MCF 10A (cell line): ENCODE measurements around the gene NFKBIA. TPM values are rescaled to one million over a fixed set of nuclear protein-coding genes. Genes with fewer than 3 reads are reported as not detected.

Experiments used
- BruUV-seq: library from RNA; stranded (reverse); fragments of 400-500 nt; replicated peaks from 2 replicates; lab custom pipeline; 2021; lab: Mats Ljungman, UMichigan
- CTCF ChIA-PET: fragments of 300-600 bp; sonication (Branson Sonifier 250); formaldehyde crosslinking; extraction: SDS; loops from one replicate; lab custom pipeline; 2021; ENCODE audit warnings: antibody characterized with exemption, inconsistent platforms; lab: Yijun Ruan, JAX
- POLR2A ChIA-PET: fragments of 300-600, 350-650 bp; sonication (Branson Sonifier 250); formaldehyde crosslinking; extraction: SDS; loops from one replicate; lab custom pipeline; 2020; ENCODE audit warnings: antibody characterized with exemption, inconsistent platforms; lab: Yijun Ruan, JAX
- DNase-seq: peaks from one replicate; pipeline ENCODE4 v3.0.0-alpha.2; 2018; ENCODE audit not compliant: unreplicated experiment
- H3K27ac Mint-ChIP-seq: one replicate; pipeline ENCODE4 v1.8.0; 2022; ENCODE audit warnings: mild to moderate bottlenecking, low read depth, mixed read lengths; ENCODE audit not compliant: unreplicated experiment
- H3K27me3 Mint-ChIP-seq: one replicate; pipeline ENCODE4 v1.8.0; 2022; ENCODE audit warnings: mixed read lengths; ENCODE audit not compliant: insufficient read depth, unreplicated experiment
- H3K36me3 Mint-ChIP-seq: one replicate; pipeline ENCODE4 v1.8.0; 2022; ENCODE audit warnings: mild to moderate bottlenecking, moderate library complexity, mixed read lengths; ENCODE audit not compliant: insufficient read depth, unreplicated experiment
- H3K4me1 Mint-ChIP-seq: one replicate; pipeline ENCODE4 v1.8.0; 2022; ENCODE audit warnings: mixed read lengths; ENCODE audit not compliant: insufficient read depth, unreplicated experiment
- H3K4me3 Mint-ChIP-seq: one replicate; pipeline ENCODE4 v1.8.0; 2022; ENCODE audit warnings: mild to moderate bottlenecking, moderate library complexity, mixed read lengths; ENCODE audit not compliant: unreplicated experiment
- H3K9me3 Mint-ChIP-seq: one replicate; pipeline ENCODE4 v1.8.0; 2022; ENCODE audit warnings: mixed read lengths; ENCODE audit not compliant: unreplicated experiment
- CTCF ChIP-seq: fragments of 200-600 bp; IDR thresholded peaks from one replicate; pipeline ENCODE4 v1.8.0; 2022; ENCODE audit warnings: antibody characterized with exemption, mild to moderate bottlenecking; ENCODE audit not compliant: unreplicated experiment
- intact Hi-C: fragments of 100-400 bp; cut with micrococcal nuclease; formaldehyde crosslinking; loops from 2 replicates; pipeline ENCODE4 v1.14.1; 2022
- total RNA-seq: library from RNA; stranded (reverse); gene quantifications from 2 replicates; pipeline ENCODE4 v1.2.3, GENCODE V29; 2022

NFKBIA gene
- total RNA-seq, 1 experiment from 2014 or later, result 112 TPM

- peaks cover 13% of the 10 kb centered on the region for H3K4me1 Mint-ChIP-seq
- DNase-seq, result peak; percentile 33
- H3K36me3 Mint-ChIP-seq, result no peaks in the 10 kb centered on the region
- CTCF ChIA-PET, result interaction anchor here (0.6 to 3.9 kb wide), 6 partner anchors 11 to 1089 kb away, joined by 3 to 25 read pairs (median 4); partner anchors contain the start of gene FAM177A1
- no peaks in the 10 kb centered on the region for H3K9me3 Mint-ChIP-seq
- POLR2A ChIA-PET, result interaction anchor here (0.8 kb wide), 1 partner anchor 222 kb away, joined by 3 read pairs; no protein-coding TSS in a partner anchor
- no TSS peak for BruUV-seq
- TF ChIP-seq CTCF, result no peak
- H3K27me3 Mint-ChIP-seq, result no peaks in the 10 kb centered on the region
- H3K27ac Mint-ChIP-seq, result peak overlapping the region; percentile 59
- intact Hi-C loops, result loop anchor here (1.0 to 5.0 kb wide), 2 partner anchors 267 to 1088 kb away; no protein-coding TSS in a partner anchor
- no peak overlapping the region for H3K4me3 Mint-ChIP-seq
These were observed 15.7 kb upstream of the NFKBIA start for GRCh38 chr14:35420036-35420811.

DNA sequence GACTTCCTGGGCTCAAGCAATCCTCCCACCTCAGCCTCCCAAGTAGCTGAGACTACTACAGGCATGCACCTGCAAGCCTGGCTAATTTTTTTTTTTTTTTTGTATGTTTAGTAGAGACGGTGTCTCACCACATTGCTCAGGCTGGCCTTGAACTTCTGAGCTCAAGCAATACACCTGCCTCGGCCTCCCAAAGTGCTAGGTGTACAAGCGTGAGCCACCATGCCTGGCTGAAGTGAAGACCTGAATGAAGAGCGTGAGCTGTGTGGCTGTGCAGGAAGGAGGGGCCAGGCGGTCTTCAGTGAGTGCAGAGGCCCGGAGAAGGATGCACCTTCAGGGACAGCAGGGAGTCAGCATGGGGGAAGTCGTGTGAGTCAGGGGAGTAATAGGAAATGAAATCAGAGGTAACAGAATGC, 14.9 kb upstream of the NFKBIA start:
- intact Hi-C loops, result loop anchor here (10.0 kb wide), 1 partner anchor 545 kb away; the partner anchor contains the start of gene BAZ1A
- Mint-ChIP-seq H3K4me3 (no peak overlapping the region), H3K27ac (peak overlapping the region; percentile 59), H3K27me3 (no peaks in the 10 kb centered on the region), H3K4me1 (peaks cover 13% of the 10 kb centered on the region), H3K36me3 (no peaks in the 10 kb centered on the region), H3K9me3 (no peaks in the 10 kb centered on the region)
- no peak for TF ChIP-seq CTCF
- CTCF ChIA-PET, result interaction anchor here (0.6 to 3.9 kb wide), 4 partner anchors 12 to 349 kb away, joined by 3 to 25 read pairs (median 4); no protein-coding TSS in a partner anchor
- peak; percentile 17 for DNase-seq
- no TSS peak for BruUV-seq
- POLR2A ChIA-PET, result interaction anchor here (0.8 to 1.1 kb wide), 2 partner anchors 222 to 373 kb away, joined by 3 to 6 read pairs; partner anchors contain the start of gene FAM177A1

DNA sequence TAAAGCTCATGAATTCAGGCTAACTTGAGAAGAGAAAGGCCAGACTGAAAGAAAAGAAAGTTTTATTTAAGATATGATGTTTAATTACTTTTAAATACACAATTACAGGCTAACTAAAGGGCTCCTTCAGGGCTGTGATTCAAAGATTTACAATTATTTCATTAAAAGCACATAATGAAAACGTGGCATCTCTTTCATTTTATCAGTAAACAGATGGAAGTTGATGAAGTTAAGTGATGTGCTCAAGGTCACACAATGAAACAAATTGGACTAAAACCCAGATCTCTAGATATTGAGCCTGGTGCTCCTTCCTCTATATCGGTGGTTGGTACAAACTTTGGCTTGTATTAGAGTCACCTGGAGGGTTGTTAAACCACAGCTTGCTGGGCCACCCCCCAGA, 13.5 kb upstream of the NFKBIA start:
- peaks cover 15% of the 10 kb centered on the region for H3K4me1 Mint-ChIP-seq
- no peaks in the 10 kb centered on the region for H3K9me3 Mint-ChIP-seq
- H3K27me3 Mint-ChIP-seq, result no peaks in the 10 kb centered on the region
- intact Hi-C loops, result loop anchor here (10.0 kb wide), 1 partner anchor 543 kb away; the partner anchor contains the start of gene BAZ1A
- DNase-seq, result no peak
- POLR2A ChIA-PET, result no interaction called here
- CTCF ChIA-PET, result interaction anchor here (0.6 to 7.2 kb wide), 5 partner anchors 129 to 277 kb away, joined by 3 to 92 read pairs (median 4); no protein-coding TSS in a partner anchor
- TF ChIP-seq CTCF, result no peak
- no TSS peak for BruUV-seq
- no peaks in the 10 kb centered on the region for H3K36me3 Mint-ChIP-seq
- no peak overlapping the region for H3K4me3 Mint-ChIP-seq
- H3K27ac Mint-ChIP-seq, result no peak overlapping the region
